ENCODE measurements around the gene PSMD6.

PSMD6 gene

GRCh38 chr3:64008487-64009351 is 14.6 kb downstream of the PSMD6 start:
- no peak for DNase-seq (ENCODE audit: low read depth in 2 of 2)

DNA sequence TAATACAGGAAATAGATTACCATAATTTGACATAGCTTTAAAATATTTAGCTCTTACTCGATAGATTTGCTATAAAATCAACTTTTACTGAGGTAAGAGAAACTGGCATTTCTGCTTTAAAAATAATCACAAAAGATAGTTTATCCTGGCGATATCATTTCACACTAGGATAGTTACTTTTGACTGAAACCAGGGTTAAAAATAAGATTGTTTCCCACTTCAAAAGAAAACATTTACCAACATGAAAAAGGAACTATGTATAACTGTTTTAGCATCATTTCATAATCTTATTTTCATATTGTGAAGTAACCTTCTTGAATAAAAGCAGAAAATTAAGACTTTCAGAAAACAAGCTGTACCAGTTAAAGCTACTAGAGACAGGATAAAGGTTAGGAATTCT is 15.3 kb downstream of the PSMD6 start:
- no peak for DNase-seq (ENCODE audit: low read depth in 2 of 2)

DNA sequence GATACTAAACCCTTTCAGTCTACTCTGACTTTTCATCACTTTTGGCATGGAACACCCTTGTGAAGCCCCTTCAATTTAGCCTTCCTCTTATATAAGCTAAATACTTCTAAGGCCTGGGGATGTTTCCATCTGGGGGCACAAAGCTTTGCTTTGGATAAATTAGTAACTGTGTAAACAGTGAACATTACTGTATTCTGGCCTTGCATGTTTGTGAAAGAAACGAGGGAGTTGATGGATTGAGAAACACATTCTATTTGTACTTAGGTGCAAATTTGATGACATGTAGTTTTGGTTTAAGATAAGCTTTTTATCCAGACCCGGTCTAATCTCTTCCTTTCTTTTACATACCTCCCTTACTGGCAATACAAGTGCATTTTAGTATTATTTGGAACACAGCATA is 19.7 kb downstream of the PSMD6 start:
- DNase-seq (ENCODE audit: low read depth in 2 of 2), result no peak

DNA sequence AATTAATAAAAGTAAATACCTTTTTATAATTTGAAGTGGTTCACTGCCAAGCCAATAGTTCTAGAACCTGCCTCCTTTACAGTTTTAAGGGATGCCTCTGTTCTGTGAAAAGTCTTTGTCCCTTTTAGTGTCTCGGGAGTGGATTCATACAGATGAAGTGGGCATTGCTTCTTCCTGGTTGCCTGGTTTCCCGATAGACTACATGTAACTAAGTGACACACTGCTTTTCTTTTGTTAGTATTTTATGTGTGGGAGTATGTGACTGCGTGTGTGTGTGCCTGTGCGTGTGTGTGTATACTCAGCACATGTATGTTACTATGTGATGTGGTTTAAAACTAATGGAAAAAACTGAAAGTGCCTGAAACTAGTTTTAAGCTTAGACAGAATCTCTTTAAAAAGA is 21.1 kb downstream of the PSMD6 start:
- no peak for DNase-seq (ENCODE audit: low read depth in 2 of 2)

GRCh38 chr3:64000453-64001055 is 22.7 kb downstream of the PSMD6 start:
- DNase-seq (ENCODE audit: low read depth in 2 of 2), result no peak

DNA sequence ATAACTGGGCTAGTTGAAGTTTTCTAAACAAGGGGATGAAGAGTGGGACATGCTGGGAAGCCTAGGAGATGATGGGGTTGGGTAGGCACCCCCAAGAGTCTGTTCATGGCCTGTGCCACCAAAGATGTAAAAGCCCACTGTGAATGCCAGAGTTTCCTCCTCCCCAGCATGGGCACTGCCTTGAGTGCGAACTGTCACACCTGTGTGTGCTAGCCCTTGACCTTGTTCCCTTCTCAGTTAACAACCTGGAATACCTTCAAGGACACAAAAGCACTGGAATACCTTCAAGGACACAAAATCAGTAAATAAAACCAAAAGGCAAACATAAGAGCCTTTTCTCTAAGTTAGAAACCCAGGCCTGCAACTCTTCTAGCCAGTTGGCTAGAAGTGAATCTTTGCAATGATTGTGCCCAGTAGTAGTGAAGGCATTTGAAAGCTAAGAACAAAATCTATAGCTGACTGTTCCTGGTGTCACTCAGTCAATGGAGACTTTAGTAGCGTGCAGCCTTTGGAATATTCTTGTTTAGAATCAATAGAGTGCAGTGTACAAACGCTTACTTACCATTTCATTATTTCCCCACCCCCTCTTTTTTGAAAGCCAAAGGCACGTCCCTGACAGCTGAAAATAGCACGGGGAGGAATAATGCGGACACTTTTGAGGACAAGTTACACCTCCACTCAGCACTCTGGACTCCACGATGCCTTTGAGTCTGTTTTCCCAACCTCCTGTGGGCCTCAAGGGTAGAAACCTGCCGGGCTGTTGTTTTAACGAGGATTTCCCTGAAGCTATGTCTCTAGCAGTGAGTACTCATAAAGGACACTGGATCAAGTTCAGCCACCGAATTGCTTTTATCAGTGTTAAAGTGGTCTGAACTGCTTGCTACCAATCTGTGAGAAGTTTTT is 24.2 kb downstream of the PSMD6 start:
- DNase-seq (ENCODE audit: low read depth in 2 of 2), result no peak

GRCh38 chr3:63995086-63995485 is 28.2 kb downstream of the PSMD6 start:
- DNase-seq (ENCODE audit: low read depth in 2 of 2), result no peak

- peak in 1 of 2 donors; percentile 28 for DNase-seq (ENCODE audit: low read depth in 2 of 2)
Observed at GRCh38 chr3:63993653-63994079, 29.6 kb downstream of the PSMD6 start.

GRCh38 chr3:63992516-63993209 is 30.6 kb downstream of the PSMD6 start:
- DNase-seq (ENCODE audit: low read depth in 2 of 2), result no peak

- DNase-seq (ENCODE audit: low read depth in 2 of 2), result no peak
Observed at GRCh38 chr3:63991666-63992065, 31.6 kb downstream of the PSMD6 start.

- DNase-seq (ENCODE audit: low read depth in 2 of 2), result no peak
Observed at GRCh38 chr3:63990733-63991132, 32.6 kb downstream of the PSMD6 start.

- DNase-seq (ENCODE audit: low read depth in 2 of 2), result no peak
Observed at GRCh38 chr3:63990204-63990603, 33.1 kb downstream of the PSMD6 start.

GRCh38 chr3:63988943-63989342 is 34.4 kb downstream of the PSMD6 start:
- DNase-seq (ENCODE audit: low read depth in 2 of 2), result no peak

- no peak for DNase-seq (ENCODE audit: low read depth in 2 of 2)
Observed at GRCh38 chr3:63986831-63987230, 36.5 kb downstream of the PSMD6 start.

GRCh38 chr3:63986146-63986545 is 37.1 kb downstream of the PSMD6 start:
- no peak for DNase-seq (ENCODE audit: low read depth in 2 of 2)

GRCh38 chr3:63984391-63984790 is 38.9 kb downstream of the PSMD6 start:
- DNase-seq (ENCODE audit: low read depth in 2 of 2), result no peak

GRCh38 chr3:63981980-63982379 is 41.3 kb downstream of the PSMD6 start:
- no peak for DNase-seq (ENCODE audit: low read depth in 2 of 2)

DNA sequence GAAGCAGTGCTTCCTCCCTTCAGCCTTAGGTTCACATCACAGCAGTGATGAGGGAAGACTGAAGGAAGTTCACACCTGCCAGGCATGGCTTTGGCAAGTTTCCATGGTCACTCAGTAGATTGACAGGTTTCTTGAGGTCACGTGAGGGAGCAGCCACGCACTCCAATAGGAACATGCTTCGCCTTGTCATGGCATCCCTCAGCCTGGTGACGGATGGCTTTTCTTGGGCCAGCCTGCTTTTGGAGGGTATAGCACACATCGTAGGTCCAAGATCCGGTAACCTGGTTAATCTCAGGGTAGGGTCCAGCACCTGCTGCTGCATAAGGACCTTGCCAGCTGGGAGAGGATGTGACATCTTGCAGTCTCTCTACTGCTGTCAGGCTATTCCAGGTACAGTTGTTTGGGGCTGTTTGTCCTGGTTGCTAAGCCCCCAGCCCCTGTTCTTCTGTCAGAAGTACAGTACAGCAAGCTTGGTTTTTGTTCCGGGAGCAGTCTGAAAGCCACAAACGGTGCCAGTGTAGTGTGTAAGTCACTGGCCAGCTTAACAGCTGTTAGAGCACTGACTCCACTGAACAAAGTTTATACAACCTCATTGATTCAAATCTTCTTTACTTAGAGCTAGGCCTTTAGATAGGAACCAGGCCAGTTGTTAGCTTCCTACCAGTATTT is 42.3 kb downstream of the PSMD6 start:
- no peak for DNase-seq (ENCODE audit: low read depth in 2 of 2)

DNA sequence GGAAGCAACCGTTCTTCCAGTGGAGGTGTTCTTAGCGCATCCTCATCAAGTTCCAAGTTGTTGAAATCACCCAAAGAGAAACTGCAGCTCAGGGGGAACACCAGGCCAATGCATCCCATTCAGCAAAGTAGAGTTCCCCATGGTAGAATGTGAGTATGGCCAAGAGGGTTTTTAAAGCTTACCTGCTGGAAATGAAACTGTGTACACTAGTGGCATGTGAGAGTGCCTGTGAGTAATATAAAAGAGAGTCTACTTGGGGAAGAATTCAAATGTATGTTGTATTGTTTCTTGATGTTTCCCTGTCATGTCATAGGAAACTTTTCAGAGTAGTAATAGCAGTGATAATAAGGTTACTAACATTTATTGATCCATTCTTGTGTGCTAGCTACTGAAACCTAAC is 43.3 kb downstream of the PSMD6 start:
- no peak for DNase-seq (ENCODE audit: low read depth in 2 of 2)

GRCh38 chr3:63979093-63979885 is 44.0 kb downstream of the PSMD6 start:
- no peak for DNase-seq (ENCODE audit: low read depth in 2 of 2)

Data from stimulated activated CD4-positive, alpha-beta T cell treated with anti-CD3 and anti-CD28 coated beads, Interleukin-15, amount 100 ng/mL, for 48 hours (primary cell).